Endothelial cell of umbilical vein (primary cell): ENCODE measurements around the gene PRKCZ.

Experiments
- GATA2 ChIP-seq: IDR thresholded peaks from 2 replicates; pipeline ENCODE4 v1.7.0; 2011; ENCODE audit warnings: low read depth, mild to moderate bottlenecking, moderate library complexity, mixed read lengths, low read length; ENCODE audit not compliant: insufficient read length, insufficient read depth
- POLR2AphosphoS5 ChIP-seq: IDR thresholded peaks from 2 replicates; pipeline ENCODE4 v1.6.1; 2012; ENCODE audit warnings: low read depth, mild to moderate bottlenecking, control low read depth, low read length, moderate library complexity; ENCODE audit not compliant: insufficient read depth

DNA sequence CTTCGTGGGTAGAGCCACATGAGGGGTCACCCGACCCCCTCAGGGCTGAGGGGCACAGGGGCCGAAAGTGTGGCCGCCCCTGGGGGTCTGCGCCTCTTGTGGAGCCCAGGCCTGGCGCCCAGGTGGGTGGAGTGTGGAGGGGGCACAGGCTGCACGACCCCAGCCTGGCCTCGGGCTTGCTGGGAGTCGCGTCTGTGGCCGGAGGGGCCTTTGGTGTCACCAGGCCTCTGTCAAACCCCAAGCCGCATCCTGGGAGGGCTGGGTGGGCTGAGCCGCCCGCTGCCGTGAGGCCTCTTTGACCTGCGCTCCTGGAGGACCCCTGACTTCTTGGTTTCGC is 83.6 kb downstream of the PRKCZ start:
- TF ChIP-seq POLR2AphosphoS5 (no peak), GATA2 (no peak)
